GM23338 (cell line): ENCODE results near the gene COL4A6. TPM values are rescaled to one million over a fixed set of nuclear protein-coding genes. Genes with fewer than 3 reads are reported as not detected.

ENCODE experiments used
- ATAC-seq: fragments of 200-7000 bp; cut with Tn5 transposase; 3 replicates; pipeline ENCODE4 v1.9.1; 2020
- DNase-seq: peaks from one replicate; pipeline ENCODE4 v3.0.0-alpha.2; 2015; ENCODE audit warnings: low spot score
- H2AFZ ChIP-seq: fragments of 200-600 bp; sonication (generic); 2 replicates; pipeline ENCODE4 v1.8.0; 2016; ENCODE audit warnings: antibody characterized with exemption, mild to moderate bottlenecking, moderate library complexity
- H3F3A ChIP-seq: fragments of 200-600 bp; sonication (generic); replicated peaks from 2 replicates; pipeline ENCODE4 v1.8.0; 2017; ENCODE audit warnings: antibody characterized with exemption, mixed run types, low read depth
- H3K27ac ChIP-seq: fragments of 200-600 bp; sonication (generic); 2 replicates; pipeline ENCODE4 v1.6.1; 2016; ENCODE audit warnings: low read depth
- H3K27me3 ChIP-seq: fragments of 200-600 bp; sonication (generic); 2 replicates; pipeline ENCODE4 v1.8.0; 2016; ENCODE audit warnings: mild to moderate bottlenecking, mixed run types, moderate library complexity; ENCODE audit not compliant: insufficient read depth
- H3K36me3 ChIP-seq: fragments of 200-600 bp; sonication (generic); 2 replicates; pipeline ENCODE4 v1.8.0; 2016; ENCODE audit warnings: mild to moderate bottlenecking; ENCODE audit not compliant: insufficient read depth
- H3K4me1 ChIP-seq: fragments of 200-600 bp; sonication (generic); 2 replicates; pipeline ENCODE4 v1.8.0; 2016; ENCODE audit warnings: mild to moderate bottlenecking, moderate library complexity; ENCODE audit not compliant: insufficient read depth
- H3K4me2 ChIP-seq: fragments of 200-600 bp; sonication (generic); 2 replicates; pipeline ENCODE4 v1.7.1; 2017; ENCODE audit warnings: mixed run types
- H3K4me3 ChIP-seq: fragments of 200-600 bp; sonication (generic); 2 replicates; pipeline ENCODE4 v1.6.1; 2016; ENCODE audit warnings: mixed run types
- H3K79me2 ChIP-seq: fragments of 200-600 bp; sonication (generic); replicated peaks from 2 replicates; pipeline ENCODE4 v1.8.0; 2017; ENCODE audit warnings: mild to moderate bottlenecking; ENCODE audit not compliant: insufficient read depth
- H3K9me2 ChIP-seq: fragments of 200-600 bp; sonication (generic); 2 replicates; pipeline ENCODE4 v1.8.0; 2017; ENCODE audit not compliant: insufficient read depth
- H4K20me1 ChIP-seq: fragments of 200-600 bp; sonication (generic); replicated peaks from 2 replicates; pipeline ENCODE4 v1.8.0; 2017; ENCODE audit warnings: mild to moderate bottlenecking; ENCODE audit not compliant: insufficient read depth
- H3K27ac Mint-ChIP-seq: 2 replicates; pipeline ENCODE4 v1.8.0; 2020; ENCODE audit warnings: inconsistent platforms, mild to moderate bottlenecking, moderate library complexity, mixed read lengths
- H3K27me3 Mint-ChIP-seq: 3 replicates; pipeline ENCODE4 v1.8.0; 2022; ENCODE audit warnings: low read depth, mild to moderate bottlenecking, moderate library complexity, mixed read lengths, inconsistent platforms; ENCODE audit not compliant: insufficient read depth, poor library complexity
- H3K36me3 Mint-ChIP-seq: 3 replicates; pipeline ENCODE4 v1.8.0; 2021; ENCODE audit warnings: low read depth, mild to moderate bottlenecking, inconsistent platforms, moderate library complexity, mixed read lengths
- H3K4me1 Mint-ChIP-seq: 3 replicates; pipeline ENCODE4 v1.8.0; 2020; ENCODE audit warnings: mild to moderate bottlenecking, inconsistent platforms, mixed read lengths
- H3K4me3 Mint-ChIP-seq: 3 replicates; pipeline ENCODE4 v1.8.0; 2021; ENCODE audit warnings: moderate library complexity, mild to moderate bottlenecking, inconsistent platforms, mixed read lengths
- H3K9me3 Mint-ChIP-seq: 3 replicates; pipeline ENCODE4 v1.8.0; 2020; ENCODE audit warnings: moderate library complexity, mild to moderate bottlenecking, inconsistent platforms, mixed read lengths
- CREB1 ChIP-seq: fragments of 250-450 bp; sonication (Bioruptor Pico); IDR thresholded peaks from 2 replicates; pipeline ENCODE4 v1.5.0; 2020; ENCODE audit warnings: low read depth, mild to moderate bottlenecking, moderate library complexity
- JUNB ChIP-seq: IDR thresholded peaks from one replicate; pipeline ENCODE4 v1.6.1; 2016; ENCODE audit warnings: antibody characterized with exemption; ENCODE audit not compliant: unreplicated experiment
- NANOG ChIP-seq: IDR thresholded peaks from 2 replicates; pipeline ENCODE4 v1.6.1; 2016; ENCODE audit warnings: antibody characterized with exemption, borderline replicate concordance
- POLR2AphosphoS5 ChIP-seq: IDR thresholded peaks from 2 replicates; pipeline ENCODE4 v1.6.1; 2016; ENCODE audit warnings: antibody characterized with exemption, low read depth
- STAT1 ChIP-seq: IDR thresholded peaks from one replicate; pipeline ENCODE4 v1.6.1; 2016; ENCODE audit warnings: antibody characterized with exemption; ENCODE audit not compliant: unreplicated experiment
- ZNF114 ChIP-seq: fragments of 250-450 bp; sonication (Bioruptor Pico); IDR thresholded peaks from 2 replicates; pipeline ENCODE4 v1.5.0; 2020; ENCODE audit warnings: mild to moderate bottlenecking, moderate library complexity
- polyA plus RNA-seq: library from polyadenylated mRNA; unstranded; fragments of >200 nt; fragmentation: Nextera tagmentation; extraction: Ambion mirVana; gene quantifications from 2 replicates; pipeline ENCODE4 v1.2.1, GENCODE V29; 2016
- total RNA-seq: library from RNA; depleted of rRNA; stranded (reverse); fragments of >200 nt; shearing (Covaris generic); gene quantifications from 2 replicates; pipeline ENCODE4 v1.2.3, GENCODE V29; 2014
- TF ChIP-seq, protein P1 (sequence below): IDR thresholded peaks from one replicate; pipeline ENCODE4 v1.6.1; 2018; ENCODE audit warnings: antibody characterized with exemption; ENCODE audit not compliant: unreplicated experiment
- TF ChIP-seq, protein P2 (sequence below): IDR thresholded peaks from 2 replicates; pipeline ENCODE4 v1.6.1; 2016; ENCODE audit warnings: antibody characterized with exemption
- TF ChIP-seq, protein P3 (sequence below), 2 experiments: fragments of 200-600 bp in 1 of 2; sonication (generic) in 1 of 2; conservative IDR thresholded peaks; 2 replicates each; pipeline versions ENCODE4 v1.5.1 to v1.6.1; 2016 to 2017; ENCODE audit warnings: antibody characterized with exemption in 2 of 2, low read depth in 2 of 2, mild to moderate bottlenecking in 2 of 2, moderate library complexity in 1 of 2

COL4A6 gene
- total and polyA plus RNA-seq, 2 experiments from 2014 or later, result 4.1 to 15.2 TPM

DNA sequence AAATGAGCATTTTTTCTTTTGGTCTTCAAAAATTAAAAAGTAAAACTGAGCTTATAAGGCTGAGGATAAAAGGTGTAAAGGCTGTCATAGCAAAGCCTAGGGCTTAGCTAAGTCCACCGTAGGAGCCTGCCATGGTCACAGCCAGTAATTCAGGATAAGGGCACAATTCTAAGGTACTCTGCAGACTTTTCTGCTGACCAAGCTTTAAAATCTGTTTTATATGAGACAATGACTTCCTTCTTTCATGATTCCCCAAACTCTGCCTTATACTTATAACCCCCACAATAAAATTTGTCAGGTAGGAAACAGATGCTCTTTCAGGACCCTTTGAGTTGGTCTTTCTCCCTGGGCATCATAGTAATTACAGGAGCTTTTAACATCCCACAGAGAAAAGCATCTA is 138.5 kb downstream of the COL4A6 start:
- no peak overlapping the region for H3K27ac ChIP-seq
- ATAC-seq, result no peak
- H3K9me2 ChIP-seq, result no peaks in the 10 kb centered on the region
- no peak overlapping the region for H3K4me3 ChIP-seq
- Mint-ChIP-seq H3K36me3 (no peaks in the 10 kb centered on the region), H3K4me3 (no peak overlapping the region), H3K27ac (no peak overlapping the region), H3K9me3 (no peaks in the 10 kb centered on the region; the same call in 2 of the 3 replicates), H3K27me3 (peaks cover 2% of the 10 kb centered on the region), H3K4me1 (peaks cover 15% of the 10 kb centered on the region; the same call in 2 of the 3 replicates)
- TF ChIP-seq ZNF114 (CRISPR knock-in tag) (no peak), NANOG (no peak)
- TF ChIP-seq, protein P1, sequence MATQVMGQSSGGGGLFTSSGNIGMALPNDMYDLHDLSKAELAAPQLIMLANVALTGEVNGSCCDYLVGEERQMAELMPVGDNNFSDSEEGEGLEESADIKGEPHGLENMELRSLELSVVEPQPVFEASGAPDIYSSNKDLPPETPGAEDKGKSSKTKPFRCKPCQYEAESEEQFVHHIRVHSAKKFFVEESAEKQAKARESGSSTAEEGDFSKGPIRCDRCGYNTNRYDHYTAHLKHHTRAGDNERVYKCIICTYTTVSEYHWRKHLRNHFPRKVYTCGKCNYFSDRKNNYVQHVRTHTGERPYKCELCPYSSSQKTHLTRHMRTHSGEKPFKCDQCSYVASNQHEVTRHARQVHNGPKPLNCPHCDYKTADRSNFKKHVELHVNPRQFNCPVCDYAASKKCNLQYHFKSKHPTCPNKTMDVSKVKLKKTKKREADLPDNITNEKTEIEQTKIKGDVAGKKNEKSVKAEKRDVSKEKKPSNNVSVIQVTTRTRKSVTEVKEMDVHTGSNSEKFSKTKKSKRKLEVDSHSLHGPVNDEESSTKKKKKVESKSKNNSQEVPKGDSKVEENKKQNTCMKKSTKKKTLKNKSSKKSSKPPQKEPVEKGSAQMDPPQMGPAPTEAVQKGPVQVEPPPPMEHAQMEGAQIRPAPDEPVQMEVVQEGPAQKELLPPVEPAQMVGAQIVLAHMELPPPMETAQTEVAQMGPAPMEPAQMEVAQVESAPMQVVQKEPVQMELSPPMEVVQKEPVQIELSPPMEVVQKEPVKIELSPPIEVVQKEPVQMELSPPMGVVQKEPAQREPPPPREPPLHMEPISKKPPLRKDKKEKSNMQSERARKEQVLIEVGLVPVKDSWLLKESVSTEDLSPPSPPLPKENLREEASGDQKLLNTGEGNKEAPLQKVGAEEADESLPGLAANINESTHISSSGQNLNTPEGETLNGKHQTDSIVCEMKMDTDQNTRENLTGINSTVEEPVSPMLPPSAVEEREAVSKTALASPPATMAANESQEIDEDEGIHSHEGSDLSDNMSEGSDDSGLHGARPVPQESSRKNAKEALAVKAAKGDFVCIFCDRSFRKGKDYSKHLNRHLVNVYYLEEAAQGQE, result no peak
- TF ChIP-seq, protein P2, sequence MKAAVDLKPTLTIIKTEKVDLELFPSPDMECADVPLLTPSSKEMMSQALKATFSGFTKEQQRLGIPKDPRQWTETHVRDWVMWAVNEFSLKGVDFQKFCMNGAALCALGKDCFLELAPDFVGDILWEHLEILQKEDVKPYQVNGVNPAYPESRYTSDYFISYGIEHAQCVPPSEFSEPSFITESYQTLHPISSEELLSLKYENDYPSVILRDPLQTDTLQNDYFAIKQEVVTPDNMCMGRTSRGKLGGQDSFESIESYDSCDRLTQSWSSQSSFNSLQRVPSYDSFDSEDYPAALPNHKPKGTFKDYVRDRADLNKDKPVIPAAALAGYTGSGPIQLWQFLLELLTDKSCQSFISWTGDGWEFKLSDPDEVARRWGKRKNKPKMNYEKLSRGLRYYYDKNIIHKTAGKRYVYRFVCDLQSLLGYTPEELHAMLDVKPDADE, result no peak
- no peak overlapping the region for H3K4me2 ChIP-seq
- H3K36me3 ChIP-seq, result no peaks in the 10 kb centered on the region
- H4K20me1 ChIP-seq, result no peaks in the 10 kb centered on the region
- no peaks in the 10 kb centered on the region for H3K79me2 ChIP-seq
- H3K4me1 ChIP-seq, result peaks cover 5% of the 10 kb centered on the region
- no peak overlapping the region for H2AFZ ChIP-seq
- no peaks in the 10 kb centered on the region for H3K27me3 ChIP-seq
- DNase-seq, result no peak
- H3F3A ChIP-seq, result no peaks in the 10 kb centered on the region

DNA sequence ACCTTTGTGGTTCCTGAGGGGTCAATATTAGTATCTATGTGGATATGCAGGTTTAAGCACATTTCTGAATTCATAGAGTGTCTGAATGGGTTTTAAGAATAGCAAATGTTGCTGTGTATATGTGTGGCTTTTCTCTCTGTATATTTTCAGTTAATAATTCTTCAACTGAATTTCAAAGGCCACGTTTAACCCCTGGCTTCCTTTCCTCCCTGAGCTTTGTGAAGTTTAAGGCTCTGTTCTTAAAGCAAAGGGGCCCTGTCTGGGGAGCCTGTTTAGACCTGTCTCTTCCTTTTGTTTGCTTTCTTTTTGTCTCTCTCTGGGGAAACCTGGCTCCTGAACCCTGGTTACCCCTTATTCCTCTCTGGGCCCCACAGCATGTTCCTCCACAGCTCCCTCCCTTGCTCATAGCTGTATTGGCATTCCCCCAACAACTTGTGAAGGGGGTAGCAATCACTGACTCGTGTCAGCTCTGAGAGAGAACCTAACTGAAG is 139.1 kb downstream of the COL4A6 start:
- TF ChIP-seq, protein P3, sequence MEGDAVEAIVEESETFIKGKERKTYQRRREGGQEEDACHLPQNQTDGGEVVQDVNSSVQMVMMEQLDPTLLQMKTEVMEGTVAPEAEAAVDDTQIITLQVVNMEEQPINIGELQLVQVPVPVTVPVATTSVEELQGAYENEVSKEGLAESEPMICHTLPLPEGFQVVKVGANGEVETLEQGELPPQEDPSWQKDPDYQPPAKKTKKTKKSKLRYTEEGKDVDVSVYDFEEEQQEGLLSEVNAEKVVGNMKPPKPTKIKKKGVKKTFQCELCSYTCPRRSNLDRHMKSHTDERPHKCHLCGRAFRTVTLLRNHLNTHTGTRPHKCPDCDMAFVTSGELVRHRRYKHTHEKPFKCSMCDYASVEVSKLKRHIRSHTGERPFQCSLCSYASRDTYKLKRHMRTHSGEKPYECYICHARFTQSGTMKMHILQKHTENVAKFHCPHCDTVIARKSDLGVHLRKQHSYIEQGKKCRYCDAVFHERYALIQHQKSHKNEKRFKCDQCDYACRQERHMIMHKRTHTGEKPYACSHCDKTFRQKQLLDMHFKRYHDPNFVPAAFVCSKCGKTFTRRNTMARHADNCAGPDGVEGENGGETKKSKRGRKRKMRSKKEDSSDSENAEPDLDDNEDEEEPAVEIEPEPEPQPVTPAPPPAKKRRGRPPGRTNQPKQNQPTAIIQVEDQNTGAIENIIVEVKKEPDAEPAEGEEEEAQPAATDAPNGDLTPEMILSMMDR (conservative IDR thresholded peaks at IDR 0.05; ENCODE audit: low read depth in 2 of 2), result no peak
- TF ChIP-seq ZNF114 (CRISPR knock-in tag) (no peak), STAT1 (no peak), CREB1 (CRISPR knock-in tag) (no peak), POLR2AphosphoS5 (no peak), JUNB (no peak)
- Histone ChIP-seq H3K79me2 (no peaks in the 10 kb centered on the region), H2AFZ (no peak overlapping the region), H4K20me1 (no peaks in the 10 kb centered on the region), H3F3A (no peaks in the 10 kb centered on the region), H3K36me3 (no peaks in the 10 kb centered on the region), H3K4me3 (no peak overlapping the region), H3K27me3 (no peaks in the 10 kb centered on the region), H3K4me2 (no peak overlapping the region), H3K27ac (no peak overlapping the region), H3K9me2 (no peaks in the 10 kb centered on the region), H3K4me1 (peaks cover 5% of the 10 kb centered on the region)
- H3K27me3 Mint-ChIP-seq, result peaks cover 4% of the 10 kb centered on the region
- DNase-seq (peak; percentile 9), ATAC-seq (peak; percentile 84)
- no peak overlapping the region for H3K4me3 Mint-ChIP-seq
- H3K4me1 Mint-ChIP-seq, result peaks cover 15% of the 10 kb centered on the region; the same call in 2 of the 3 replicates
- peak overlapping the region; percentile 90 for H3K27ac Mint-ChIP-seq
- H3K9me3 Mint-ChIP-seq, result no peaks in the 10 kb centered on the region; the same call in 2 of the 3 replicates
- H3K36me3 Mint-ChIP-seq, result no peaks in the 10 kb centered on the region
